ENCODE measurements around the gene NR4A3.

- TF ChIP-seq SUZ12 (IDR thresholded peaks at IDR 0.05; ENCODE audit: extremely low read depth, insufficient read depth, insufficient read length) (no peak), ZNF274 (IDR thresholded peaks at IDR 0.05; ENCODE audit: low read depth, low read length) (no peak)
These were observed 84.2 kb downstream of the NR4A3 start for GRCh38 chr9:99905833-99906402.
